Measurements from ENCODE around the gene FAIM.
"Not testable (repeated sequence)": the region's sequence is repeated elsewhere in the genome, so short reads cannot be mapped to it uniquely, and the experiment has no call there.

Gene FAIM

GRCh38 chr3:138680974-138681373, 72.4 kb downstream of the FAIM start:
- not testable (repeated sequence) for DNase-seq

GRCh38 chr3:138681463-138682220, 73.1 kb downstream of the FAIM start:
- no peak for DNase-seq

GRCh38 chr3:138682648-138683047, 74.1 kb downstream of the FAIM start:
- no peak for DNase-seq
